ENCODE measurements around the gene SLC9A9. TPM values are rescaled to one million over a fixed set of nuclear protein-coding genes. Genes with fewer than 3 reads are reported as not detected.

The SLC9A9 gene
- total and polyA plus RNA-seq, 7 donors: 1.3 to 5.4 (median 2.9) TPM

DNA sequence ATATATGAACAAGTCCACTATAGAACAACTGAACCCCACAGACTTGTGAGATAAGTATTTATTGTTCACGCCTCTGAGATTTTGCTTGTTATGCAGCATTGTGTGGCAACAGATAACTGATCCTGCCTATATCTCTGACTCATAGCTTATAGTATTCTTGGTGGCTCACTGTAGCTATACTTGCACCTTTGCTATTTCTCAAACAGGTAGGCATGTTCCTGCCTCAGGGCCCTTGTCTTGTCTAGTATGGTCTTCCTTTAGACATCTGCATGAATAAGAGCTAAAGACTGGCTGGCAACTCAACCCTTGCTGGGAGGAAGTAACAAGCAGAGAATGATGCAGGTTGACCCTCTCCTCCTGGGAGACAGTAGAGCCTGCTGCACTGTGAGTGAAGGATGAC is 472.6 kb downstream of the SLC9A9 start:
- DNase-seq: no peak
- no peak overlapping the region for H3K4me3 ChIP-seq
- no peak for ATAC-seq
- TF ChIP-seq, protein P1, sequence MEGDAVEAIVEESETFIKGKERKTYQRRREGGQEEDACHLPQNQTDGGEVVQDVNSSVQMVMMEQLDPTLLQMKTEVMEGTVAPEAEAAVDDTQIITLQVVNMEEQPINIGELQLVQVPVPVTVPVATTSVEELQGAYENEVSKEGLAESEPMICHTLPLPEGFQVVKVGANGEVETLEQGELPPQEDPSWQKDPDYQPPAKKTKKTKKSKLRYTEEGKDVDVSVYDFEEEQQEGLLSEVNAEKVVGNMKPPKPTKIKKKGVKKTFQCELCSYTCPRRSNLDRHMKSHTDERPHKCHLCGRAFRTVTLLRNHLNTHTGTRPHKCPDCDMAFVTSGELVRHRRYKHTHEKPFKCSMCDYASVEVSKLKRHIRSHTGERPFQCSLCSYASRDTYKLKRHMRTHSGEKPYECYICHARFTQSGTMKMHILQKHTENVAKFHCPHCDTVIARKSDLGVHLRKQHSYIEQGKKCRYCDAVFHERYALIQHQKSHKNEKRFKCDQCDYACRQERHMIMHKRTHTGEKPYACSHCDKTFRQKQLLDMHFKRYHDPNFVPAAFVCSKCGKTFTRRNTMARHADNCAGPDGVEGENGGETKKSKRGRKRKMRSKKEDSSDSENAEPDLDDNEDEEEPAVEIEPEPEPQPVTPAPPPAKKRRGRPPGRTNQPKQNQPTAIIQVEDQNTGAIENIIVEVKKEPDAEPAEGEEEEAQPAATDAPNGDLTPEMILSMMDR (IDR thresholded peaks at IDR 0.05): no peak
- no peak overlapping the region for H3K27ac ChIP-seq
- no peaks in the 10 kb centered on the region for H3K27me3 ChIP-seq (ENCODE audit: insufficient read depth in 3 of 3, low read length in 2 of 3)
- no peaks in the 10 kb centered on the region for H3K4me1 ChIP-seq
- no peaks in the 10 kb centered on the region for H3K9me3 ChIP-seq
- H3K36me3 ChIP-seq (ENCODE audit: insufficient read depth in 1 of 2, low read depth in 1 of 2): no peaks in the 10 kb centered on the region
- intact Hi-C loops (cut with DNase I): no loop called here
- 98 to 100% (median 100%) methylated on average over 1 of the region's 1 CpG for WGBS, 3 donors

DNA sequence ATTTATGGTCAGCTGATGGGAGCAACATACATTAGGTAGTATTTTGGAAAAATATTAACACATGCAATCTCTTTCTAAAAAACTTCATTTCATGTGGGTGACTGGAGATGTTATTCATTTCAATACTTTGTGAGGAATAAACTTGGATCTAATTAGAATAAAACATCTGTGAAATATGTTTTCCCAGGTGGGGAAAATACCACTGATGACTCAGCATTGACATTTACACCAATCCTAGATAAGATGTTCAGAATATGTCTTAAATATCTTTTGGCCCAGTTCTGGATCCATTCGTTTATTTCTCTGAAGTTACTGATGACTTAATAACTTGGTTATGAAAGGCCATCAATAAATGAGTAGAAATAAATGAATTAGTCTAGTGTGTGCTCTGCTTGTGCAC is 481.1 kb downstream of the SLC9A9 start:
- 50 to 56% (median 53%) methylated on average over 1 of the region's 1 CpG for WGBS, 3 donors

GRCh38 chr3:143366672-143367071 is 481.6 kb downstream of the SLC9A9 start:
- Histone ChIP-seq H3K4me3 (no peak overlapping the region), H3K4me1 (no peaks in the 10 kb centered on the region), H3K36me3 (ENCODE audit: insufficient read depth in 1 of 2, low read depth in 1 of 2) (no peaks in the 10 kb centered on the region), H3K27ac (no peak overlapping the region), H3K27me3 (ENCODE audit: insufficient read depth in 3 of 3, low read length in 2 of 3) (no peaks in the 10 kb centered on the region), H3K9me3 (no peaks in the 10 kb centered on the region)
- intact Hi-C loops (cut with DNase I): no loop called here
- WGBS, 3 donors: 61 to 82% (median 71%) methylated on average over 1 of the region's 1 CpG
- no peak for ATAC-seq
- no peak for DNase-seq
- TF ChIP-seq, protein P1 (IDR thresholded peaks at IDR 0.05): no peak

More for the DNA sequence above, 481.1 kb downstream of the SLC9A9 start:
- H3K36me3 ChIP-seq (ENCODE audit: insufficient read depth in 1 of 2, low read depth in 1 of 2): no peaks in the 10 kb centered on the region
- no peaks in the 10 kb centered on the region for H3K27me3 ChIP-seq (ENCODE audit: insufficient read depth in 3 of 3, low read length in 2 of 3)
- H3K4me3 ChIP-seq: no peak overlapping the region
- no peak for ATAC-seq
- intact Hi-C loops (cut with DNase I): no loop called here
- TF ChIP-seq, protein P1 (IDR thresholded peaks at IDR 0.05): no peak
- H3K4me1 ChIP-seq: no peaks in the 10 kb centered on the region
- no peak for DNase-seq
- no peak overlapping the region for H3K27ac ChIP-seq
- H3K9me3 ChIP-seq: no peaks in the 10 kb centered on the region

GRCh38 chr3:143363949-143364348 is 484.3 kb downstream of the SLC9A9 start:
- Histone ChIP-seq H3K36me3 (ENCODE audit: insufficient read depth in 1 of 2, low read depth in 1 of 2) (no peaks in the 10 kb centered on the region), H3K27me3 (ENCODE audit: insufficient read depth in 3 of 3, low read length in 2 of 3) (no peaks in the 10 kb centered on the region), H3K27ac (no peak overlapping the region), H3K4me1 (no peaks in the 10 kb centered on the region), H3K4me3 (no peak overlapping the region), H3K9me3 (no peaks in the 10 kb centered on the region)
- TF ChIP-seq, protein P1 (IDR thresholded peaks at IDR 0.05): no peak
- intact Hi-C loops (cut with DNase I): no loop called here
- ATAC-seq (no peak), DNase-seq (no peak)
- 92 to 97% (median 93%) methylated on average over 1 of the region's 1 CpG for WGBS, 3 donors

GRCh38 chr3:143363276-143363675 is 485.0 kb downstream of the SLC9A9 start:
- Histone ChIP-seq H3K27me3 (ENCODE audit: insufficient read depth in 3 of 3, low read length in 2 of 3) (no peaks in the 10 kb centered on the region), H3K4me3 (no peak overlapping the region), H3K36me3 (ENCODE audit: insufficient read depth in 1 of 2, low read depth in 1 of 2) (no peaks in the 10 kb centered on the region), H3K27ac (no peak overlapping the region), H3K4me1 (no peaks in the 10 kb centered on the region), H3K9me3 (no peaks in the 10 kb centered on the region)
- intact Hi-C loops (cut with DNase I): no loop called here
- DNase-seq (no peak), ATAC-seq (no peak)
- TF ChIP-seq, protein P1 (IDR thresholded peaks at IDR 0.05): no peak
- WGBS, 3 donors: 74 to 79% (median 74%) methylated on average over 3 of the region's 3 CpGs

Measured in psoas muscle (tissue), 8 donors.